WTC11 (cell line): ENCODE results near the gene DCAF15. TPM values are rescaled to one million over a fixed set of nuclear protein-coding genes. Genes with fewer than 3 reads are reported as not detected.
"Not testable (repeated sequence)": the region's sequence is repeated elsewhere in the genome, so short reads cannot be mapped to it uniquely, and the experiment has no call there.

Experiments used
- ATAC-seq: fragments of 200-7000 bp; cut with Tn5 transposase; 2 replicates; pipeline ENCODE4 v1.10.0; 2021; ENCODE audit warnings: mild to moderate bottlenecking, moderate library complexity
- CTCF ChIA-PET: fragments of 300-600 bp; sonication (Branson Sonifier 250); formaldehyde crosslinking; loops from one replicate; lab custom pipeline; 2021; ENCODE audit warnings: antibody characterized with exemption; lab: Charles Lee
- POLR2A ChIA-PET: fragments of 350-600 bp; sonication (Branson Sonifier 250); formaldehyde crosslinking; loops from one replicate; lab custom pipeline; 2021; ENCODE audit warnings: antibody characterized with exemption; lab: Charles Lee
- DNase-seq: peaks from one replicate; pipeline ENCODE4 v3.0.0; 2021; ENCODE audit warnings: low spot score
- H3K27ac Mint-ChIP-seq: 2 replicates; pipeline ENCODE4 v1.8.0; 2021; ENCODE audit warnings: mixed read lengths
- H3K27me3 Mint-ChIP-seq: 2 replicates; pipeline ENCODE4 v1.8.0; 2021; ENCODE audit warnings: low read depth, mild to moderate bottlenecking, moderate library complexity, mixed read lengths
- H3K36me3 Mint-ChIP-seq: 2 replicates; pipeline ENCODE4 v1.8.0; 2021; ENCODE audit warnings: mixed read lengths
- H3K4me1 Mint-ChIP-seq: 2 replicates; pipeline ENCODE4 v1.8.0; 2022; ENCODE audit warnings: mixed read lengths
- H3K4me3 Mint-ChIP-seq: 2 replicates; pipeline ENCODE4 v1.8.0; 2021; ENCODE audit warnings: mild to moderate bottlenecking, moderate library complexity, mixed read lengths
- H3K9me3 Mint-ChIP-seq: 2 replicates; pipeline ENCODE4 v1.8.0; 2021; ENCODE audit warnings: mixed read lengths
- ATF1 ChIP-seq: sonication (generic); formaldehyde crosslinking; IDR thresholded peaks from 2 replicates; pipeline ENCODE4 v1.8.1; 2023; ENCODE audit warnings: mild to moderate bottlenecking, moderate library complexity, missing genetic modification reagents
- ELF4 ChIP-seq: sonication (generic); formaldehyde crosslinking; IDR thresholded peaks from 2 replicates; pipeline ENCODE4 v1.8.1; 2022; ENCODE audit warnings: low read depth, mild to moderate bottlenecking, moderate library complexity, missing genetic modification reagents
- EMX1 ChIP-seq: fragments of 250-450 bp; sonication (Bioruptor Pico); IDR thresholded peaks from 2 replicates; pipeline ENCODE4 v1.8.0; 2021; ENCODE audit warnings: mild to moderate bottlenecking
- FOXK1 ChIP-seq: sonication (generic); formaldehyde crosslinking; IDR thresholded peaks from 2 replicates; pipeline ENCODE4 v1.8.0; 2022; ENCODE audit warnings: mild to moderate bottlenecking, moderate library complexity, missing genetic modification reagents
- HMGA2 ChIP-seq: fragments of 250-450 bp; sonication (Bioruptor Pico); IDR thresholded peaks from 2 replicates; pipeline ENCODE4 v1.4.0; 2021; ENCODE audit warnings: mild to moderate bottlenecking, moderate library complexity
- JAZF1 ChIP-seq: fragments of 250-450 bp; sonication (Bioruptor Pico); IDR thresholded peaks from 2 replicates; pipeline ENCODE4 v1.9.0; 2021; ENCODE audit warnings: moderate library complexity, mild to moderate bottlenecking, inconsistent platforms
- KAT7 ChIP-seq: sonication (generic); formaldehyde crosslinking; IDR thresholded peaks from 2 replicates; pipeline ENCODE4 v1.8.1; 2023; ENCODE audit warnings: missing genetic modification reagents, mild to moderate bottlenecking, borderline replicate concordance
- NFATC4 ChIP-seq: fragments of 250-450 bp; sonication (Bioruptor Pico); IDR thresholded peaks from 2 replicates; pipeline ENCODE4 v1.9.0; 2021; ENCODE audit warnings: mild to moderate bottlenecking
- OVOL2 ChIP-seq: fragments of 250-450 bp; sonication (Bioruptor Pico); IDR thresholded peaks from 2 replicates; pipeline ENCODE4 v1.9.0; 2021; ENCODE audit warnings: mild to moderate bottlenecking, borderline replicate concordance
- TEAD1 ChIP-seq: sonication (generic); formaldehyde crosslinking; IDR thresholded peaks from 2 replicates; pipeline ENCODE4 v1.8.0; 2022; ENCODE audit warnings: mild to moderate bottlenecking, missing genetic modification reagents
- TP53 ChIP-seq: sonication (generic); formaldehyde crosslinking; IDR thresholded peaks from 2 replicates; pipeline ENCODE4 v1.8.1; 2023; ENCODE audit warnings: mild to moderate bottlenecking, missing genetic modification reagents
- ZNF121 ChIP-seq: sonication (generic); formaldehyde crosslinking; IDR thresholded peaks from 2 replicates; pipeline ENCODE4 v1.8.0; 2023; ENCODE audit warnings: missing genetic modification reagents
- ZNF416 ChIP-seq: fragments of 250-450 bp; sonication (Bioruptor Pico); IDR thresholded peaks from 2 replicates; pipeline ENCODE4 v1.9.0; 2021; ENCODE audit warnings: mild to moderate bottlenecking, inconsistent platforms
- total RNA-seq: library from RNA; stranded (reverse); gene quantifications from 3 replicates; pipeline ENCODE4 v1.2.3, GENCODE V29; 2021
- TF ChIP-seq, protein P1 (sequence below): sonication (generic); formaldehyde crosslinking; IDR thresholded peaks from 2 replicates; pipeline ENCODE4 v1.8.0; 2022; ENCODE audit warnings: mild to moderate bottlenecking, missing genetic modification reagents
- TF ChIP-seq, protein P2 (sequence below): sonication (generic); formaldehyde crosslinking; IDR thresholded peaks from 2 replicates; pipeline ENCODE4 v1.8.0; 2022; ENCODE audit warnings: mild to moderate bottlenecking, missing genetic modification reagents
- TF ChIP-seq, protein P3 (sequence below): sonication (generic); formaldehyde crosslinking; IDR thresholded peaks from 2 replicates; pipeline ENCODE4 v1.8.0; 2022; ENCODE audit warnings: mild to moderate bottlenecking, missing genetic modification reagents
- TF ChIP-seq, protein P4 (sequence below): sonication (generic); formaldehyde crosslinking; conservative IDR thresholded peaks from 2 replicates; pipeline ENCODE4 v1.8.1; 2023; ENCODE audit warnings: mild to moderate bottlenecking, low read depth, missing genetic modification reagents, moderate library complexity
- TF ChIP-seq, protein P5 (sequence below): fragments of 200-600 bp; IDR thresholded peaks from 2 replicates; pipeline ENCODE4 v1.8.0; 2022; ENCODE audit warnings: antibody characterized with exemption
- TF ChIP-seq, protein P6 (sequence below): sonication (generic); formaldehyde crosslinking; IDR thresholded peaks from 2 replicates; pipeline ENCODE4 v1.8.0; 2023; ENCODE audit warnings: missing genetic modification reagents, mild to moderate bottlenecking, borderline replicate concordance
- TF ChIP-seq, protein P7 (sequence below): sonication (generic); formaldehyde crosslinking; IDR thresholded peaks from 2 replicates; pipeline ENCODE4 v1.8.1; 2022; ENCODE audit warnings: low read depth, missing genetic modification reagents, borderline replicate concordance
- TF ChIP-seq, protein P8 (sequence below): sonication (generic); formaldehyde crosslinking; IDR thresholded peaks from 2 replicates; pipeline ENCODE4 v1.8.1; 2023; ENCODE audit warnings: mild to moderate bottlenecking, missing genetic modification reagents

DCAF15 gene
- total RNA-seq, 1 experiment from 2014 or later: 82.9 TPM

DNA sequence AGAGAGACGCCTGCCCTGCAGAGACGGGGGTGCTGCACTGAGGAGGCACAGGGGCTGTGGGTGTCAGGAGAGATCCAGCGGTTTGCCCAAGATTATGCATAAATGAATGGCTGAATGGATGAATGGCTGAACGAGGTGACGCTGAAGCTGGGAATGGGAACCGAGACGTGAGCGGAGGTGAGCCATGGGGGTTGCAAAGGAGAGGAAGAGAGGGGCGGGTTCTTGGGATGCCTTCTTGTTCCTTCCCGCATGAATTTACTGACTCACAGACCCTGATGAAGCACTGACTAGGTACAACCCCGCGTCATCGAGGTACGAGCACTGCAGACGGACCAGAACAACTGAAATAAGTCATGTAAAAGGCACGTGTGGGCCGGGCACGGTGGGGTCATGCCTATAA, 16.7 kb downstream of the DCAF15 start (continued):
- TF ChIP-seq, protein P1, sequence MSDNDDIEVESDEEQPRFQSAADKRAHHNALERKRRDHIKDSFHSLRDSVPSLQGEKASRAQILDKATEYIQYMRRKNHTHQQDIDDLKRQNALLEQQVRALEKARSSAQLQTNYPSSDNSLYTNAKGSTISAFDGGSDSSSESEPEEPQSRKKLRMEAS (CRISPR knock-in tag): no peak
- TF ChIP-seq, protein P2, sequence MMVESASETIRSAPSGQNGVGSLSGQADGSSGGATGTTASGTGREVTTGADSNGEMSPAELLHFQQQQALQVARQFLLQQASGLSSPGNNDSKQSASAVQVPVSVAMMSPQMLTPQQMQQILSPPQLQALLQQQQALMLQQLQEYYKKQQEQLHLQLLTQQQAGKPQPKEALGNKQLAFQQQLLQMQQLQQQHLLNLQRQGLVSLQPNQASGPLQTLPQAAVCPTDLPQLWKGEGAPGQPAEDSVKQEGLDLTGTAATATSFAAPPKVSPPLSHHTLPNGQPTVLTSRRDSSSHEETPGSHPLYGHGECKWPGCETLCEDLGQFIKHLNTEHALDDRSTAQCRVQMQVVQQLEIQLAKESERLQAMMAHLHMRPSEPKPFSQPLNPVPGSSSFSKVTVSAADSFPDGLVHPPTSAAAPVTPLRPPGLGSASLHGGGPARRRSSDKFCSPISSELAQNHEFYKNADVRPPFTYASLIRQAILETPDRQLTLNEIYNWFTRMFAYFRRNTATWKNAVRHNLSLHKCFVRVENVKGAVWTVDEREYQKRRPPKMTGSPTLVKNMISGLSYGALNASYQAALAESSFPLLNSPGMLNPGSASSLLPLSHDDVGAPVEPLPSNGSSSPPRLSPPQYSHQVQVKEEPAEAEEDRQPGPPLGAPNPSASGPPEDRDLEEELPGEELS (CRISPR knock-in tag): no peak
- TF ChIP-seq ATF1 (CRISPR knock-in tag): no peak

DNA sequence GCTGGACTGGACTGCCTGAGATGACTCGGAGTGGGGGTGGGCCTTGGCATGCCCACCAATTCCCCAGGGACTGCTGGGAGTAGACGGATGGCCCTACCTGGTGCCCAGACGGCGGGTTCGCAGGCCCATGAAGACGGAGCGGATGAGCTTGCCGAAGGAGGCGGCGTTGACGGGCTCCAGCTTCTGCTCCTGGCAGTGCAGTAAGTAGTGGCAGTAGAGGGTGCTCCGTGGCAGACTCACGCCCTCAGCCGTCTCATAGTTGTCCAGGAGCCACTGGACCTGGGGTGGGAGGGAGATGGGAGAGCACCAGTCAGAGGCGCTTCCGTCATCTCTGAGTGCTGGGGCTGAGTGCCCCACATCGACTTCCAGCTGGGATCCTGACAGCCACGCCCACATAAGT, 17.6 kb downstream of the DCAF15 start:
- peaks cover 6% of the 10 kb centered on the region for H3K36me3 Mint-ChIP-seq
- H3K4me3 Mint-ChIP-seq: no peak overlapping the region
- CTCF ChIA-PET: interaction anchor here (1.0 kb wide), 2 partner anchors 10 to 35 kb away, joined by 3 to 4 read pairs; no protein-coding TSS in a partner anchor
- TF ChIP-seq ELF4 (CRISPR knock-in tag) (no peak), KAT7 (no peak), HMGA2 (no peak), FOXK1 (CRISPR knock-in tag) (no peak), TP53 (no peak), TEAD1 (no peak), JAZF1 (CRISPR knock-in tag) (no peak), NFATC4 (no peak), EMX1 (CRISPR knock-in tag) (no peak), OVOL2 (no peak), ZNF416 (no peak), ZNF121 (no peak)
- TF ChIP-seq, protein P3, sequence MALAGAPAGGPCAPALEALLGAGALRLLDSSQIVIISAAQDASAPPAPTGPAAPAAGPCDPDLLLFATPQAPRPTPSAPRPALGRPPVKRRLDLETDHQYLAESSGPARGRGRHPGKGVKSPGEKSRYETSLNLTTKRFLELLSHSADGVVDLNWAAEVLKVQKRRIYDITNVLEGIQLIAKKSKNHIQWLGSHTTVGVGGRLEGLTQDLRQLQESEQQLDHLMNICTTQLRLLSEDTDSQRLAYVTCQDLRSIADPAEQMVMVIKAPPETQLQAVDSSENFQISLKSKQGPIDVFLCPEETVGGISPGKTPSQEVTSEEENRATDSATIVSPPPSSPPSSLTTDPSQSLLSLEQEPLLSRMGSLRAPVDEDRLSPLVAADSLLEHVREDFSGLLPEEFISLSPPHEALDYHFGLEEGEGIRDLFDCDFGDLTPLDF: no peak
- TF ChIP-seq, protein P4, sequence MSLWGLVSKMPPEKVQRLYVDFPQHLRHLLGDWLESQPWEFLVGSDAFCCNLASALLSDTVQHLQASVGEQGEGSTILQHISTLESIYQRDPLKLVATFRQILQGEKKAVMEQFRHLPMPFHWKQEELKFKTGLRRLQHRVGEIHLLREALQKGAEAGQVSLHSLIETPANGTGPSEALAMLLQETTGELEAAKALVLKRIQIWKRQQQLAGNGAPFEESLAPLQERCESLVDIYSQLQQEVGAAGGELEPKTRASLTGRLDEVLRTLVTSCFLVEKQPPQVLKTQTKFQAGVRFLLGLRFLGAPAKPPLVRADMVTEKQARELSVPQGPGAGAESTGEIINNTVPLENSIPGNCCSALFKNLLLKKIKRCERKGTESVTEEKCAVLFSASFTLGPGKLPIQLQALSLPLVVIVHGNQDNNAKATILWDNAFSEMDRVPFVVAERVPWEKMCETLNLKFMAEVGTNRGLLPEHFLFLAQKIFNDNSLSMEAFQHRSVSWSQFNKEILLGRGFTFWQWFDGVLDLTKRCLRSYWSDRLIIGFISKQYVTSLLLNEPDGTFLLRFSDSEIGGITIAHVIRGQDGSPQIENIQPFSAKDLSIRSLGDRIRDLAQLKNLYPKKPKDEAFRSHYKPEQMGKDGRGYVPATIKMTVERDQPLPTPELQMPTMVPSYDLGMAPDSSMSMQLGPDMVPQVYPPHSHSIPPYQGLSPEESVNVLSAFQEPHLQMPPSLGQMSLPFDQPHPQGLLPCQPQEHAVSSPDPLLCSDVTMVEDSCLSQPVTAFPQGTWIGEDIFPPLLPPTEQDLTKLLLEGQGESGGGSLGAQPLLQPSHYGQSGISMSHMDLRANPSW: no peak
- TF ChIP-seq, protein P5, sequence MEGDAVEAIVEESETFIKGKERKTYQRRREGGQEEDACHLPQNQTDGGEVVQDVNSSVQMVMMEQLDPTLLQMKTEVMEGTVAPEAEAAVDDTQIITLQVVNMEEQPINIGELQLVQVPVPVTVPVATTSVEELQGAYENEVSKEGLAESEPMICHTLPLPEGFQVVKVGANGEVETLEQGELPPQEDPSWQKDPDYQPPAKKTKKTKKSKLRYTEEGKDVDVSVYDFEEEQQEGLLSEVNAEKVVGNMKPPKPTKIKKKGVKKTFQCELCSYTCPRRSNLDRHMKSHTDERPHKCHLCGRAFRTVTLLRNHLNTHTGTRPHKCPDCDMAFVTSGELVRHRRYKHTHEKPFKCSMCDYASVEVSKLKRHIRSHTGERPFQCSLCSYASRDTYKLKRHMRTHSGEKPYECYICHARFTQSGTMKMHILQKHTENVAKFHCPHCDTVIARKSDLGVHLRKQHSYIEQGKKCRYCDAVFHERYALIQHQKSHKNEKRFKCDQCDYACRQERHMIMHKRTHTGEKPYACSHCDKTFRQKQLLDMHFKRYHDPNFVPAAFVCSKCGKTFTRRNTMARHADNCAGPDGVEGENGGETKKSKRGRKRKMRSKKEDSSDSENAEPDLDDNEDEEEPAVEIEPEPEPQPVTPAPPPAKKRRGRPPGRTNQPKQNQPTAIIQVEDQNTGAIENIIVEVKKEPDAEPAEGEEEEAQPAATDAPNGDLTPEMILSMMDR: no peak
- TF ChIP-seq, protein P6, sequence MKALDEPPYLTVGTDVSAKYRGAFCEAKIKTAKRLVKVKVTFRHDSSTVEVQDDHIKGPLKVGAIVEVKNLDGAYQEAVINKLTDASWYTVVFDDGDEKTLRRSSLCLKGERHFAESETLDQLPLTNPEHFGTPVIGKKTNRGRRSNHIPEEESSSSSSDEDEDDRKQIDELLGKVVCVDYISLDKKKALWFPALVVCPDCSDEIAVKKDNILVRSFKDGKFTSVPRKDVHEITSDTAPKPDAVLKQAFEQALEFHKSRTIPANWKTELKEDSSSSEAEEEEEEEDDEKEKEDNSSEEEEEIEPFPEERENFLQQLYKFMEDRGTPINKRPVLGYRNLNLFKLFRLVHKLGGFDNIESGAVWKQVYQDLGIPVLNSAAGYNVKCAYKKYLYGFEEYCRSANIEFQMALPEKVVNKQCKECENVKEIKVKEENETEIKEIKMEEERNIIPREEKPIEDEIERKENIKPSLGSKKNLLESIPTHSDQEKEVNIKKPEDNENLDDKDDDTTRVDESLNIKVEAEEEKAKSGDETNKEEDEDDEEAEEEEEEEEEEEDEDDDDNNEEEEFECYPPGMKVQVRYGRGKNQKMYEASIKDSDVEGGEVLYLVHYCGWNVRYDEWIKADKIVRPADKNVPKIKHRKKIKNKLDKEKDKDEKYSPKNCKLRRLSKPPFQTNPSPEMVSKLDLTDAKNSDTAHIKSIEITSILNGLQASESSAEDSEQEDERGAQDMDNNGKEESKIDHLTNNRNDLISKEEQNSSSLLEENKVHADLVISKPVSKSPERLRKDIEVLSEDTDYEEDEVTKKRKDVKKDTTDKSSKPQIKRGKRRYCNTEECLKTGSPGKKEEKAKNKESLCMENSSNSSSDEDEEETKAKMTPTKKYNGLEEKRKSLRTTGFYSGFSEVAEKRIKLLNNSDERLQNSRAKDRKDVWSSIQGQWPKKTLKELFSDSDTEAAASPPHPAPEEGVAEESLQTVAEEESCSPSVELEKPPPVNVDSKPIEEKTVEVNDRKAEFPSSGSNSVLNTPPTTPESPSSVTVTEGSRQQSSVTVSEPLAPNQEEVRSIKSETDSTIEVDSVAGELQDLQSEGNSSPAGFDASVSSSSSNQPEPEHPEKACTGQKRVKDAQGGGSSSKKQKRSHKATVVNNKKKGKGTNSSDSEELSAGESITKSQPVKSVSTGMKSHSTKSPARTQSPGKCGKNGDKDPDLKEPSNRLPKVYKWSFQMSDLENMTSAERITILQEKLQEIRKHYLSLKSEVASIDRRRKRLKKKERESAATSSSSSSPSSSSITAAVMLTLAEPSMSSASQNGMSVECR (CRISPR knock-in tag): no peak
- TF ChIP-seq, protein P7, sequence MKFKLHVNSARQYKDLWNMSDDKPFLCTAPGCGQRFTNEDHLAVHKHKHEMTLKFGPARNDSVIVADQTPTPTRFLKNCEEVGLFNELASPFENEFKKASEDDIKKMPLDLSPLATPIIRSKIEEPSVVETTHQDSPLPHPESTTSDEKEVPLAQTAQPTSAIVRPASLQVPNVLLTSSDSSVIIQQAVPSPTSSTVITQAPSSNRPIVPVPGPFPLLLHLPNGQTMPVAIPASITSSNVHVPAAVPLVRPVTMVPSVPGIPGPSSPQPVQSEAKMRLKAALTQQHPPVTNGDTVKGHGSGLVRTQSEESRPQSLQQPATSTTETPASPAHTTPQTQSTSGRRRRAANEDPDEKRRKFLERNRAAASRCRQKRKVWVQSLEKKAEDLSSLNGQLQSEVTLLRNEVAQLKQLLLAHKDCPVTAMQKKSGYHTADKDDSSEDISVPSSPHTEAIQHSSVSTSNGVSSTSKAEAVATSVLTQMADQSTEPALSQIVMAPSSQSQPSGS (CRISPR knock-in tag): no peak
- TF ChIP-seq, protein P8, sequence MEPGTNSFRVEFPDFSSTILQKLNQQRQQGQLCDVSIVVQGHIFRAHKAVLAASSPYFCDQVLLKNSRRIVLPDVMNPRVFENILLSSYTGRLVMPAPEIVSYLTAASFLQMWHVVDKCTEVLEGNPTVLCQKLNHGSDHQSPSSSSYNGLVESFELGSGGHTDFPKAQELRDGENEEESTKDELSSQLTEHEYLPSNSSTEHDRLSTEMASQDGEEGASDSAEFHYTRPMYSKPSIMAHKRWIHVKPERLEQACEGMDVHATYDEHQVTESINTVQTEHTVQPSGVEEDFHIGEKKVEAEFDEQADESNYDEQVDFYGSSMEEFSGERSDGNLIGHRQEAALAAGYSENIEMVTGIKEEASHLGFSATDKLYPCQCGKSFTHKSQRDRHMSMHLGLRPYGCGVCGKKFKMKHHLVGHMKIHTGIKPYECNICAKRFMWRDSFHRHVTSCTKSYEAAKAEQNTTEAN: no peak
- no peaks in the 10 kb centered on the region for H3K27me3 Mint-ChIP-seq
- DNase-seq (no peak), ATAC-seq (no peak)
- H3K9me3 Mint-ChIP-seq: no peaks in the 10 kb centered on the region
- no peak overlapping the region for H3K27ac Mint-ChIP-seq
- peaks cover 8% of the 10 kb centered on the region for H3K4me1 Mint-ChIP-seq
- POLR2A ChIA-PET: interaction anchor here (1.5 kb wide), 1 partner anchor 9 kb away, joined by 5 read pairs; no protein-coding TSS in a partner anchor

DNA sequence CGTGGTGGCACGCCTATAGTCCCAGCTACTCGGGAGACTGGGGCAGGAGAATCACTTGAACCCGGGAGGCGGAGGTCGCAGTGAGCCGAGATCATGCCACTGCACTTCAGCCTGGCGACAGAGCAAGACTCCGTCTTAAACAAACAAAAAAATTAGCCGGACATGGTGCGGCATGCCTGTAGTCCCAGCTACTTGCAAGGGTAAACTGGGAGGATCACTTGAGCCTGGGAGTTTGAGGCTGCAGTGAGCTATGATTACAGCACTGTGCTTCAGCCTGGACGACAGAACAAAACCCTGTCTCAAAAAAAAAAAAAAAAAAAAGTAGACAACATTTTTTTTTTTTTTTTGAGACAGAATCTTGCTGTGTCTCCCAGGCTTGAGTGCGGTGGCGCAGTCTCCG, 19.6 kb downstream of the DCAF15 start:
- H3K36me3 Mint-ChIP-seq, H3K27ac Mint-ChIP-seq, ATAC-seq, DNase-seq, H3K4me1 Mint-ChIP-seq, H3K27me3 Mint-ChIP-seq, H3K9me3 Mint-ChIP-seq, H3K4me3 Mint-ChIP-seq: not testable (repeated sequence)
- ChIA-PET CTCF (interaction anchor here (0.7 kb wide), 1 partner anchor 31 kb away, joined by 3 read pairs; no protein-coding TSS in a partner anchor), POLR2A (interaction anchor here (0.6 kb wide), 1 partner anchor 60 kb away, joined by 3 read pairs; no protein-coding TSS in a partner anchor)
